Measurements from ENCODE around the gene NCOA7.

NCOA7 gene

GRCh38 chr6:125816828-125817280 is 26.1 kb downstream of the NCOA7 start:
- DNase-seq (ENCODE audit: low read depth in 1 of 2, low spot score in 1 of 2), result no peak
- TF ChIP-seq, protein P1, sequence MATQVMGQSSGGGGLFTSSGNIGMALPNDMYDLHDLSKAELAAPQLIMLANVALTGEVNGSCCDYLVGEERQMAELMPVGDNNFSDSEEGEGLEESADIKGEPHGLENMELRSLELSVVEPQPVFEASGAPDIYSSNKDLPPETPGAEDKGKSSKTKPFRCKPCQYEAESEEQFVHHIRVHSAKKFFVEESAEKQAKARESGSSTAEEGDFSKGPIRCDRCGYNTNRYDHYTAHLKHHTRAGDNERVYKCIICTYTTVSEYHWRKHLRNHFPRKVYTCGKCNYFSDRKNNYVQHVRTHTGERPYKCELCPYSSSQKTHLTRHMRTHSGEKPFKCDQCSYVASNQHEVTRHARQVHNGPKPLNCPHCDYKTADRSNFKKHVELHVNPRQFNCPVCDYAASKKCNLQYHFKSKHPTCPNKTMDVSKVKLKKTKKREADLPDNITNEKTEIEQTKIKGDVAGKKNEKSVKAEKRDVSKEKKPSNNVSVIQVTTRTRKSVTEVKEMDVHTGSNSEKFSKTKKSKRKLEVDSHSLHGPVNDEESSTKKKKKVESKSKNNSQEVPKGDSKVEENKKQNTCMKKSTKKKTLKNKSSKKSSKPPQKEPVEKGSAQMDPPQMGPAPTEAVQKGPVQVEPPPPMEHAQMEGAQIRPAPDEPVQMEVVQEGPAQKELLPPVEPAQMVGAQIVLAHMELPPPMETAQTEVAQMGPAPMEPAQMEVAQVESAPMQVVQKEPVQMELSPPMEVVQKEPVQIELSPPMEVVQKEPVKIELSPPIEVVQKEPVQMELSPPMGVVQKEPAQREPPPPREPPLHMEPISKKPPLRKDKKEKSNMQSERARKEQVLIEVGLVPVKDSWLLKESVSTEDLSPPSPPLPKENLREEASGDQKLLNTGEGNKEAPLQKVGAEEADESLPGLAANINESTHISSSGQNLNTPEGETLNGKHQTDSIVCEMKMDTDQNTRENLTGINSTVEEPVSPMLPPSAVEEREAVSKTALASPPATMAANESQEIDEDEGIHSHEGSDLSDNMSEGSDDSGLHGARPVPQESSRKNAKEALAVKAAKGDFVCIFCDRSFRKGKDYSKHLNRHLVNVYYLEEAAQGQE (IDR thresholded peaks at IDR 0.05; ENCODE audit: insufficient replicate concordance, low read depth), result no peak
- TF ChIP-seq SPI1 (IDR thresholded peaks at IDR 0.05; ENCODE audit: borderline replicate concordance, low read depth), result no peak
- TF ChIP-seq CTCF (IDR thresholded peaks at IDR 0.05; ENCODE audit: insufficient read depth, low read length), result no peak
- H3K4me3 ChIP-seq (replicated peaks; ENCODE audit: insufficient read depth, low read length), result no peak overlapping the region
- H3K27ac ChIP-seq (replicated peaks), result no peak overlapping the region
- no peaks in the 10 kb centered on the region for H3K27me3 ChIP-seq (ENCODE audit: insufficient read depth, poor library complexity, severe bottlenecking)

DNA sequence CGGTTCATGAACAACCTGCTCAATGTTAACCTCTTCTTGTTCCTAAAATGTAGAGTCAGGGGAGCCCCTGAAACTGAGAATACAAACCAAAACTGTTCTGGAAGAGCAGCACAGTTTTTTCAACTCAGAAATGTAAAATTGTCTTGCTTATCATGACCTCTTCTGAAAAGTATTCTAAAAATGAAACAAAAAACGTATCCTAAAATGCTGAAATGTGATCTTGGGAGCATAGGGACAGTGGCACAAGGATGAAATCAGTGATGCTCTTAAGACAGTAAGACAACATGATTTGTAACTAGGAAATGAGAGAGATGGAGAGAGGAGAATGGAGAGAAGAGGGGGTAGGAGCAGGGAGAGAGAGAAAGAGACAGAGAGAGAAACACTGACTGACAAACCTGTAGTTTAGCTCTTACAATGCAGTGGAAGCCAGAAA is 27.5 kb downstream of the NCOA7 start:
- Histone ChIP-seq H3K27ac (replicated peaks) (no peak overlapping the region), H3K27me3 (ENCODE audit: insufficient read depth, poor library complexity, severe bottlenecking) (no peaks in the 10 kb centered on the region), H3K4me3 (replicated peaks; ENCODE audit: insufficient read depth, low read length) (no peak overlapping the region)
- no peak for TF ChIP-seq CTCF (IDR thresholded peaks at IDR 0.05; ENCODE audit: insufficient read depth, low read length)
- TF ChIP-seq GABPA (IDR thresholded peaks at IDR 0.05; ENCODE audit: low read depth), result no peak
- TF ChIP-seq, protein P1 (IDR thresholded peaks at IDR 0.05; ENCODE audit: insufficient replicate concordance, low read depth), result no peak
- TF ChIP-seq SPI1 (IDR thresholded peaks at IDR 0.05; ENCODE audit: borderline replicate concordance, low read depth), result no peak
- TF ChIP-seq POLR2AphosphoS5 (IDR thresholded peaks at IDR 0.05; ENCODE audit: low read depth), result no peak
- no peak for DNase-seq (ENCODE audit: low read depth in 1 of 2, low spot score in 1 of 2)

GRCh38 chr6:125818772-125819260 is 28.1 kb downstream of the NCOA7 start:
- no peak overlapping the region for H3K27ac ChIP-seq (replicated peaks)

More at GRCh38 chr6:125818772-125819260, 28.1 kb downstream of the NCOA7 start:
- no peak overlapping the region for H3K4me3 ChIP-seq (replicated peaks; ENCODE audit: insufficient read depth, low read length)
- no peak for DNase-seq (ENCODE audit: low read depth in 1 of 2, low spot score in 1 of 2)
- no peaks in the 10 kb centered on the region for H3K27me3 ChIP-seq (ENCODE audit: insufficient read depth, poor library complexity, severe bottlenecking)
- TF ChIP-seq SPI1 (IDR thresholded peaks at IDR 0.05; ENCODE audit: borderline replicate concordance, low read depth) (no peak), CTCF (IDR thresholded peaks at IDR 0.05; ENCODE audit: insufficient read depth, low read length) (no peak), POLR2AphosphoS5 (IDR thresholded peaks at IDR 0.05; ENCODE audit: low read depth) (no peak), GABPA (IDR thresholded peaks at IDR 0.05; ENCODE audit: low read depth) (no peak)
- TF ChIP-seq, protein P1 (IDR thresholded peaks at IDR 0.05; ENCODE audit: insufficient replicate concordance, low read depth), result no peak

Measured in HL-60 (cell line).